ENCODE measurements around the gene CORO2B.
"Not testable (repeated sequence)": the region's sequence is repeated elsewhere in the genome, so short reads cannot be mapped to it uniquely, and the experiment has no call there.

CORO2B gene

DNA sequence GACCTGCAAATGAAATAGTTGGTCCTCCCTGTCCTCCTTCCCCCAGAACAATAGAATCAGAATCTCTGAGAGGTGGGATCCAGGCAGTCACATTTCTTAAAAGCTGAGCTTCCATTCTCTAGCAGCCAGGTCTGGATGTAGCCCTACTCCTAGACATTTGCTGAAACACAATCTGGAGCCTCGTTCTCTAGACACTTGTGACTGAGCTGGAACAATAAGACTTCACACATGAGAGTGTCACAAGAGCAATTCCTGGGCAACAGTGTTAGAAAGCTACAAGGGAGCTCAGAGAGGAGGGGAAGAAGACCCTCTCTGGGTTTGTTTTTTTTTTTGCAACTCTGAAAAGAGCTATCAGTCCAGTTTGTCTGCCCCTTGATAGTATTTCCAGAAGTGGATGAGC is 14.5 kb downstream of the CORO2B start:
- DNase-seq: no peak

DNA sequence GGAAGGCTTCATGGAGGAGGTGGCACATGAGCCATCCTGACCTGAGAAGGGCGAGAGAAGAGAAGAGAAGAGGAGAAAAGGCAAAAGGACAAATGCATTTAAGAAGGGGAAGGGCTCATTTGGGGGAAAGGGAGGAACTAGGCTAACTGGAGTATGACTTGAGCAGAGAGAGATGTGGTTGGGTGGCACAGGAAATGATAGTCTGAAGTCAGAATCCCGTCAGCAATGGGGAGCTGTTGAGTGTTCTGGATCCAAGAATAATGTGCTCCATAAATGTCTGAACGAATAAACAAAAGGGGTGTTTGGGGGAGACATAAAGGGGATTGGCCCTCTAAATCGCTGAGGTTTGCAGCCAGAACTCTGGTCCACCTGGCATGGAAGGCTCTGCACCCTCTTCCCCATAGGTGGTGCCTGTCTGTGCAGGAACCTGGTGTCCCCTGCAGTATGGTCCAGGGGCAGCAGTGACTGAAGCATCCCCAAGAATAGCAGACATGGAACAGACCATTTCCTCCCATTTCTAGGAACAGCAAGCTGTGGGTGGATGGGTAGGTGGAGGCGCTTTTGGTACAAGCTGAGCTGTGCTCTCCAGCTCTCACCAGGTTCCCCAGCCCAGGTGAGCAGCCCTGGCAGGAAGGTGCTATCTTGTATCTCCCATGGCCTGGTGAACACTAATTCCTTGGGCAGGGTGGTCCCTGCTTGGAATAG is 15.2 kb downstream of the CORO2B start:
- no peak for DNase-seq

DNA sequence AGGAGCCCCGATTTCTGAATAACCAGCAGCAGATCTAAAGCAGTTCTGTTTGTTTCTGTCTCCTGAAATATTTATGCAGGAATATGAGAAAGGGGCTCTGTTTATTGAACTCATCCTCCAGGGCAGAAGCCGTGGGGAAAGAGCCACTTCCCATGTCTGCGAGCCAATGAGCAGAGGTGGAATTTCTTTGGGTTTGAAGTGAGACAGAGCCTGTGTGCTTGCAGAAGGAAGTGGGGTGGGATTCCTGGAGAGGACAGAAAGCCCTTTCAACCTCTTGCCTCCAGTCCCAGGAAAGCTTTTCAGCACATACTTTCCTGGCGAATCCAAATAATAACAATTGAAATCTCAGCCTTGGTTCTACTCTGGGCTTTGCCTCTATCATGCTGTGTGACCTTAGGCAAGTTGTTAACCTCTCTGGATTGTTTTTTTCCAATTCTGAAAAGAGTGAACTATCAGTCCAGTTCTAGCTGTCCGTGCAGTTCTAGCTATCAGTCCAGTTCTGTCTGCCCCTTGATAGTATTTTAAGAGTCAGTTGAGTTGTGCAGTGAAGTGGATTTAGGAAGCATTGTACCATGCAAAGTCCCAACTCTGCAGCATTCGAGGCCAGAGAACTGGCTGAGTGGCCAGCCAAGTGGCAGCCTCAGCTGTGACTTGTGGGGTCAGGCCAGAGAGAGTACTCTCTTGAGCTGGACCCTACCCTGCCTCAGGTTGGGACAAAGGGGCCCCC is 15.9 kb downstream of the CORO2B start:
- no peak for DNase-seq

DNA sequence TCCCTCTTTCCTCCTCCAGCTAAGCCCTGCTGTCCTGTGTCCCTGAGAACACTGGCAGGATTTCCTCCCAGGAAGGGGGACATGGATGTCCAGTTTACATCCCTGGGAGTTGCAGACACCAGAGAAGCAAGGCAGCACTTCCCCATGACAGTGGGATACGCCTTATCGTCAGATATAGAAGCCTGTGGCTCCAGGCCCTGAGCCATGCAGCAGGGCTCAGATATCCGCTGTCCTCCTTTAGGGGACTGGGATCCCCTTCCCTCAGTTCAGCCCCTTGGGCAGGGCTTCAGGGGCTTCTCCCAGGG is 16.4 kb downstream of the CORO2B start:
- DNase-seq: no peak

DNA sequence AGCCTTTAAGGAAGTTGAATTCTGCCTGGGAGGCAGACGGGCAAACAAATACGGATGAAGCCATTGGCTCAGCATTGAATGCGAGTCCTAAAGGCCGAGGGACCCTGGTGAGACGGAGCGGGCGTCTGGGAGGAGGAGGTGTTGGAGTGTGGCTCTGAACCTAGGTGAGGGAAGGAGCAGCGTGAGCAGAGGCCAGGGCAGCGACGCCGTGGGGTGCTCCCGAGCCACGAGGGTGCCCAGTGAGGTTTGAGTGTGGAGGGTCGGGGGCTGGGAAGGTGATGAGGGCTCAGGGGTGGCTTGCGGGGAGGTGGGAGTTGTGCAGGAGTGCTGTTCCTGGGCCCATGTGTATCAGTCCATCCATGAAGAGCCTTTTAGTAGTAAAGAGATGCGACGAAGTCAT is 17.0 kb downstream of the CORO2B start:
- no peak for DNase-seq

DNA sequence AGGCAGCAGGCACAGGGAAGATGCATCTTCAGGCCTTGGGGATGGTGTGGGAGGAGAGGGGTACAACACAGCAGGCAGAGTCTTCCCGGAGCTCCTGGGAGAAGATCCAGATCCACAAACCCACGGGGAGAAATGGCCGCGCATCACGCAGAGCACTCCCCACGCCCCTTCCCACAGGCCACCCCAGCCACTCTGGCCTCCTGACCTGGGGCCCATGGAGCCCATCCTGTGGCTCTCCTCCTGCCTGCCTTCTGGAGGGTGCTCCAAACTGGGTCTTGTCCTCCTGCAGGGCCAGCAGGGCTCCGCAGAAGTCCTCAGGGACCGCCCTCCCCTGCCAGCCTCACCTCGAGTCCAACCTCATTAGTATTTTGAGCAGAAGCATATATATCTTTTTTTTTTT is 17.9 kb downstream of the CORO2B start:
- no peak for DNase-seq

DNA sequence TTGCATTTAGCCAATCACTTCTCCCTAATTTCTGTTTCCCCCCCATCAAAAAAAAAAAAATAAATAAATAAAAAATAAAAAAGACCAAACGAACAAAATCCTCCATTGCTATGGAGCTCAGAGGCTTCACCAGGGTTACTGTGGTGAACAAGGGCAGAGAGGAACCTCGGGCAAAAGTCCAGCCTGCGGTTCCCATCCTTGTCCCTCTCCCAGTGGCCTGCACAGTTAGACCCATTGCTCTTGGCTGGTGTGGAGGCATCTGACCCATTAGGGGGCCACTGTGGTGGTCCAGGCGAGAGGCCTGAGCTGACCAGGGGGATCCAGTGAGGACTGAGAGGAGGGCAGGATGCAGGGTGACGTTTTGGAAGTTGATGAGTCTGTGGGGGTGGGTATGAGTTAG is 18.8 kb downstream of the CORO2B start:
- no peak for DNase-seq

DNA sequence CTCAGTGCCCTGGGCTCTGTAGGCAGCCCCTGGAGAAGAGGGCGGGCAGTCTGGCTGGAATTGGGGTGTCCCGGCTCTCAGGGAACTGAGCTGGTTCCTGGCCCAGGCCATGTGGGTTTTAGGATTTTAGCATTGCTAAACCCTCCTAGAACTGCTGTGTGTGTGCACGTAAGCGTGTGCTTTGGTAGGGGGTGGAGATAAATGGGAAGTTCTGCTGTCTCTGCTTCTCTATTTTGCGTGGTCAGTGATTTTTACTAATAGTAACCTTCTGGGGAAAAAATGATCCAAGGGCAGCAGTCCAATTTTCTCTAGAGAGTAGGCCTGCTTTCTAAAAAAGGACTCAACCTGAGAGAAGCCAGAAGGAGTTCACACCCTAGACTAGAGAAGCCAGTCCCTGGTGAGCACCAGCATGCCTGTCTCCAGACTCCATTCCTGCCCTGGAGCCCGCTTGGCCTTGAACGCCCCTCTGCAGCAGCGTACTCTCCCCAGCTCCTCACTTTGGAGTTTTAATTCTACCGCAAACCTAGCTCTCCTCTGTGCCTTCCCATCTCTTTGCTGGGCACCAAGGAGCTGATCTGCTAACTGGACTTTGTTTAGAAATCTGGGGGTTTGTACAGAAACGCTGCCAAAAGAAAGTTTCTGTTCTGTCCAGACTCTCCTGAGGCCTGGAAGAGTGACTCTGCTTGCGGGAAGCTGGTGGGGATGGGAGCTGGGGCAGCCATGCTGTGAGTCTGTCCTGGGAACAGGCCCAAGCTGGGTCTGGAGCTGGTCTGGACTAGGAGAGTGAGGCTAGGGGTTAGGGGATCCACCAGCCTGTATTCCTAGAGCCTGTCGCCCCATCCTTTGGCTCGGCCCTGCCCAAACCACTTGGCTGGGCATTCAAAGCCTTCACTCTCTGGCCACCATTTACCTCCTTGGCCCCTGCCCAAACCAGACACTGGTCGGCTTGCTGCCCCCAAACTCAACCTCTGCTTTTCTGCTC is 19.7 kb downstream of the CORO2B start:
- no peak for DNase-seq

DNA sequence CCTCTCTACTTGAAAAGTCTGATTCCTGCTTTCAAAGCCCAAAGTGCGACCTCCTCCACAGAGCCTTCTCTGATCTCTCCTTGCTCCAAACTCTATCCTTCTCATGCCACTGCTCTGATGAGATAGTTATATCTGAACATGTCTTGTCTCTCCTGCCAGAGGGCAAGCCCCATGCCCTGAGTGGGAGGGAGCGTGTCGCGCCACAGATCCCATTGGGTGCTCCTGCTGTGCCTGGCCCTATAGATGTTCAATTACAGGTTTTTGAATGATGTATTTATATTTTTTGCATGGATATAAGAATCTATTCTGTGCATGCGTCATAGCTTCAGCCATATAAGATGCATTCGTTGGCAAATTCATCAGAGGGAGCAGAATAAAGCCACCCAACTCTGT is 20.4 kb downstream of the CORO2B start:
- no peak for DNase-seq

DNA sequence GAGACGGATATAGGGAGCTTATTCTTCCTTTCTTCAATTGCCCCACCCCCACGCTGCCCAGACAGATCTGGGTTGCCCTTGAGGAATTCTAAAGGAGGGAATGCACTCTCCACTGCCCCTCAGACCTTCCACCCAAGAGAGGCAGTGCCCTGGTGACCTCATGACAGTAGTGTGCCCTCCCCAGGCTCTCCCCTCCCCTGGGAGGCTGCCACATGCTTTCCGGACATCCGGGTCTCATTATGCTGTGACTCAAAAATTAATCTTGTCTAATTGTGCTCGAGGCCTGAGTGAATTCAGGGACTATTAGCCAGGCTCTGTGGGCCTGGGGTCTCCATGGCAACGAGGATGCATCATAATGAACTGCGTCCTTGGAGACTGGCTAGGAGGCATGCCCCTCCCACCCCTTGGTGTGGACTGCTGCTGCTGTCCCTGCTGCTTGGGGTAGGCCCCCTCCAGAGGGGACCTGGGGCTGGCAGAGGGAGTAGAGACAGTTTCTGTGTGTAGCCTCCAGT is 20.8 kb downstream of the CORO2B start:
- DNase-seq: no peak

DNA sequence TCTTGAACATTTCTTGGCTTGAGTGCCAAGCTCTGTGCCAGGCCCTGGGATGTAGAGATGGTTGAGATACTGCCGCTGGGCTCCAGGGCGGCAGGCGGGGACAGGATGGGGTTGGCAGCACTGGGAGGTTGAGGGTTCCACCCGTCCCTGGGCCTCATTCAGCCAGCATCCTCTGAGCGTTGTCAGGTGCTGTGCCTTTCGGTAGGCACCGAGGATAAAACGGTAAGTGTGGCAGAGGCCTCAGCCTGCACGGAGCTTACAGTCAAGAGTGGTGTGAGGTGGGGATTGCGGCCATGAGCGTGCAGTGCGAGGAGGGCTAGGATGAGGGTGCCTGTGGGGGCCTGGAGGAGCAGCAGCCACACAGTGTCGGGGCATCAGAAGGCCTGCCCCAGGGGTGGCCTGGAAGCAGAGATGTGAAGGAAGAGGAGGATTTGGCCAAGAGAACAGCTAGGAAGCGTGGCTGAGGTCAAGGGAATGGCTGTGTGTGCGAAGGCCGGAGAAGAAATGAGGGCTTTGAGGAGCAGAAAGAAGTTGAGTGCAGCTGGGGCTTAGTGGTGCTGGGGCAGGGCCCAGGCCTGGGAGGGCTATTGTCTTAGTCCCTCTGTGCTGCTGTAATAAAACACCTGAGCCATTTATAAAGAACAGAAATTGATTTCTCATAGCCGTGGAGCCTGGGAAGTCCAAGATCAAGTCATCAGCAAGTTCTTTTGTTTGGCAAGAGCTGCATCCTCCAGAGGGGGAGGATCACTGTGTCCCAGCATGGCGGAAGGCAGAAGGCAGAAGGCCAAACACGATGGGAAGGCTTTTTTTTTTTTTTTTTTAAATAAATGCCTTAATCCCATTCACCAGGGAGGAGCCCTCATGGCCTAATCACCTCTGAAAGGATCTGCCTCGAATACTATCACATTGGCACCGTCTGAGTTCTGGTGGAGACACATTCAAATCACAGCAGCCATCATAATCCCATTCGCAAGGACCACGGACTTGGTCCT is 22.7 kb downstream of the CORO2B start:
- DNase-seq: no peak

DNA sequence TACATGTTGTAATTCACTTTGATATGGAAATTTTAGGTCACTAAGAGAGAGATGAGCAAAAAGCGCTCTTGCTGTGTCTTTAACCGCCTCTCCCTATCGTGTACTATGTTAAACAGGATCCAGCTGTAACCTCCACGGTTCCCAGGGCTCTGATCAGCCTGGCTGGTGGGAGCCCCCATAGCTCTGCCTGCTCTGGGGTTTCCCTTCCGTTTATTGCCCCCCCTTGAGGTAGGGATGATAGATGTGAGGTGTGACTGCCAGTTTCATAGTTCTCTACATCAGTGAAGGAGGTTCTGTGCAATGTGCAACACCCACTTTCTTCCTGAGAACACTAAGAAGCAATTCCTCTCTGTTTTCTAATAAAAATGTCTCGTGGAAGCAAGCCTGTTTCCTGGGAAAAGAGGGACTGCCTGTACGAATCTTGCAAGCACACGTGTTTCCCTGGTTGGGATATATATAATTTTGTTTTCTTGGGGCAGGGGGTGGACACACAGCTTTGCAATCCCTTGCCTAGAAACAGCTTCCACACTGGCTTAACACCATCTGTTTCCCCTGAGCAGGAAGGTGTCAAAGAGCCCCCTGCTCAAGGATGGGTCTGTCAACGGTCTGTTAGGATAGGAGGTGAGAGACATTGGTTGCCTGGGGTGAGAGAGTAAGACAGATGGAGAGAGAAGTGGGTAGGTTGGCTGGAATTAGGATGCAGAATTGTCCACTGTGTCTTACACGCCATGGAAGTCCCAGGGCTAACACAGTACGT is 23.8 kb downstream of the CORO2B start:
- no peak for DNase-seq

DNA sequence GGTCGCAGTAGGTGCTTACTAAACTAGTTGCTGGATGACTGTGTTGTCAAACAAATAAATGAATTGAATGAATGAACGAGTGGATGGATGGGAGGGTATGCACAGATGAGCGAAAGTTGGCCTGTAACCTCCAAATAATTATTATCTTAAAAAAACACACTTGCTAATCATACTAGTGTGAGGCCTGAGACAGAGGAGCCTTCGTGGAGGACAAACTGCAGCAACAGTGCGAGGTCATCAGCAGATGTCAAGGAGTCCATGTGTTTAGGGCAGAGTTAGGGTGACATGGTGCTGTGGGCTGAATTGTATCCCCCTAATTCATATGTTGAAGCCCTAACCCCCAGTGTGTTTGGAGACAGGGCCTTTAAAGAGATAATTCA is 24.4 kb downstream of the CORO2B start:
- DNase-seq: peak; percentile 22

DNA sequence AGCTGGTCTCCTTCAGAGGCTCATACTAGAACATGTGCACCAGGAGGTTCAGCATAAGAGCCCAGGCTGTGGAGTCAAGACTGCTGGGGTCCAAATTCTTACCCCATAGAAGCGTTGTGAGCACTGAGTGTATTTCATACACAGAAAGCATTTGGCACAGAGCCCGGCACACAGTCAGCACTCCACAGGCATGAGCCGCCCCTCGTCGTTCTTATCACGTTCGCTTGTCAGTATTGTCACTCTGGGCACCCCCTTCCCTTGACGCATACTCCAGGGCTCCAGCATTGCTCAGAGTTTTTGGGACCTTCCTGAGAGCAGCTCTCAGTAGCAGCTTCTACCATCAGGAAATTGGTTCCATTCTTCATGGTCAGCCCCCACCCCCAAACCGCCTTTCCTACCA is 25.2 kb downstream of the CORO2B start:
- DNase-seq: peak; percentile 51

DNA sequence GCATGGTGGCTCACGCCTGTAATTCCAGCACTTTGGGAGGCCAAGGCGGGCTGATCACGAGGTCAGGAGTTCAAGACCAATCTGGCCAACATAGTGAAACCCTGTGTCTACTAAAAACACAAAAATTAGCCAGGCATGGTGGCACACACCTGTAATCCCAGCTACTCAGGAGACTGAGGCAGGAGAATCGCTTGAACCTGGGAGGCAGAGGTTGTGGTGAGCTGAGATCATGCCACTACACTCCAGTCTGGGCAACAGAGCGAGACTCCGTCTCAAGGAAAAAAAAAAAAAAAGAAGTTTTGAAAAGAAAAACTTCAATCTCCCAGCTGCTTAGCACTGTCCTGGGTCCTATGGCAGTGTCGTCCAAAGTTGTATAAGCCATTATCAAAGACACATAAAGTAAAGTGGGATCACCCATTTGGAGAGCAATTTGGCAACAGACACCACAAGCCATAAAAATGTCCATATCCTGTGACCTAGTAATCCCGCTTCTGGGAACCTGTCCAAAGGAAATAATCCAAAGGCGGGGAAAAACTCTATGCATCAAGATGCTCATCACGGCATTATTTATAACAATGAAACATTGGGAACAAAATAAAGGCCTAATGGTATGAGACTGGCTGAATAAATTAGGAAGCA is 26.2 kb downstream of the CORO2B start:
- DNase-seq: not testable (repeated sequence)

DNA sequence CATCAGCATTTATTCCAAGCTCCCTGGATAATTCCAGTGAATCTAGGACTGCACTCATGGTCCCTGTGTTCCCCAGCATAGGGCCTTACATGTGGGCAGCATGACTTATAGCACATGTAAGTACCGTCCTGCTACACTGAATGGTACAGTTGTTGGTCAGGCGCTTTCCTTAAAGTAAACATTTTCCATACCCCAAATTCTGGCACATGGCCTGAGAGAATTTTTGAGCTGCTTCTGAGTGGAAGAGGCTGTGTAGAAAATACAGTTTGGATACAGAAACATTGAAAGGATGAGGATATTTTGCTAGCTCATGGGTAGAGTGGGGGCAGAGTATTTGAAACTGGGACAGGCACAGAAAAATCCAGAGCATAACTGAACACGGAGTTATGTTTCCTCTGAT is 27.6 kb downstream of the CORO2B start:
- no peak for DNase-seq

DNA sequence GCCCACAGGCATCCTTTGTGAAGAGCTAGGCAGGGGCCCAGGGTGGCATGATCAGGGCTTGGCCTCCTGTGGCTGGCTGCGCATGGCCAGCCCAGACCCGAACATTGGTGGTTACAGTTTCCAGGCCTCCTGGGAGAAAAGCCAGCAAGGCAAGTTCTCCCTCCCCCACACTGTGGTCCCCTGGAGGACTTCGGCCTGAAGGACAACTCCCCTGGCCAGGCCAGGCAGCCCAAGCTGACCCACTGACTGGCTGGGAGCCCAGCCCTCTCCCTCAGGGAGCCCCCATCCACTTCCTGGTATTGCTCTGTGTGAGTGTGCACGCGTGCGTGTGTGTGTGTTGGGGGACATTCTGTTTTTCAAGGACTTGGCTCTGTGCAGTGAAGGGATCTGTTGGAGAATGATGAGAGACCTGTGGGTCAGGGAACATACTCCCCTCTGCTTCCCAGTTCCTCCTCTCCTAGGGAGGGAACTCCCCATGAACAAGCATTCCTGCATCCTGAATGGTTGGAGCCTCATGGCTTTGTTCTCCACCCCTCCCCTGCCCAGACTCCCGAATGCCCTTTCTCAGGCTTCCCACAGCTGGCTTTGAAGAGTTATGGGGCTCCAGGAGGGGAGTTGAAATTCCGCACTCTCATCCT is 29.5 kb downstream of the CORO2B start:
- DNase-seq: no peak

DNA sequence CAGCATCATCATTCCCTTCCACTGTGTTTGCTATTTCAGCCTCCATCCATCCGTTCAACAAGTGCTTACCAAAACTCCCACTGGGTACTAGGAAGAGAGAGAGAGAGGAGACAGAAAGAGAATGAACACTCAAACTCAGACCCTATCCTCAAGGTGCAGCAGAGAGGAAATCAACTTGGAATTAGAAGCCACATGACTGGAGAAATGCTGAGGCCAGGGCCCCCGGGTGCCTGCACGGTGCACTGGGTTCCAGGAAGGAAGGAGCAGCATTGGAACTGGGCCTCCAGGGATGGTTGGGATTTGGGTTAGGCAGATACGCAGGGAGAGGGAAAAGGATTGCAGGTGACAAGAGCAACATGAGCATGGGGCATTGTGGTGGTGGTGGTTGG is 30.0 kb downstream of the CORO2B start:
- DNase-seq: no peak

DNA sequence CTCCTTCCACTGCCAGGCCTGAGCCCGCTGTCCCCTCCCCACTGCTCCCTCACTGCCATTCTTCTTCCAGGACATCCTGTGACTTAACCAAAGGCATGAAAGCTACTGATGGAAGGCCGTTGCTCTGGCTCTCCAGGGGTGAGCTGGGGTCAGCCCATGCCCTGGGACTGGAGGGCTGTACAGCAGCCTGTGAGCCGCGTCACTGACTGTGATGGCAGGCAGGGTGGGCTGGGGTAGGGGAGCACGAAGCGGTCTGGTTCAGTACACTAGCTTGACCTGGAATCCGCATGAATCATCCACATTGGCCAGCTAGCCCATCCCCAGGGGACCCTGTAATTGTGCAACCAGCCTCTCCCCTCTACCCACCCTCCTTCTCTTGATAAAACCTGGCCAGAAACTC is 30.8 kb downstream of the CORO2B start:
- DNase-seq: no peak

DNA sequence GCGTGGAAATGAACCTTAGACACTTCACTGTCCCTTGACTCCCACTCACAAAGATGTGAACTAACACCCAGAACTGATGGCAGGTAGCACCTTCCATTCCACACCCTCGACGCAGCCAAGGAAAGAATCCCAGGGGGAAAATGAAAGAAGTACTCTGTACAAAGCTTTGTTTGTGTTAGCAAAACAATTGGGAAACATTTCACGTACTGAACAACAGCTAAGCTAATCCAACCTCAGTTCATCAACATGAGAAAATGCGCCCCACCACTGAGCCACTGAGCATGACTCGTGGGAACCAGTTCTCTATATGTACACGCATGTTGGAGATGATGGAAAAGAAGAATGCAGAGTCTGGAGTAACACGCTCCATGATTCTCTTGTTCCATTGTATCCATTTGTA is 32.0 kb downstream of the CORO2B start:
- DNase-seq: no peak

DNA sequence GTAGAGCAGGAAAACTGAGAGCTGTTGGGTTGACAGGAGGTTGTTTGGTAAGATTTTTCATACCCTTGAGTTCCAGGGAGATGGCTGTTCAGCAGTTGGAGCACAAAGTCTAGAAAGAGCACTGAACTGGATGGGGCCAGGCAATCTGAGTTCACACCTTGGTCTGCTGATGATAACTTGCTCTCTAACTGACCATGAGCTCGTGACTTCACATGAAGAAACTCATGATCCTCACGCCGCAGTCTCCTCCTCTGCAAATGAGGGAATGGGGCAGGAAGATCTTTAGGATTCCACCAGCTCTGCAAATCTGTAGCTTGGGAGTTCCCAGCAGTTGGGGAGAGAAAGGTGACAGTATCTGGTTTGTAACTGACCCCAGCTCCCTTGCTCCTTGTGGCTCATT is 33.7 kb downstream of the CORO2B start:
- no peak for DNase-seq

Measured in hematopoietic multipotent progenitor cell treated with erythropoietin and hydrocortisone succinate and interleukin-3 and kit ligand, for 4 days (in vitro differentiated cells).